ENCODE measurements around the gene DPH1.

DNA sequence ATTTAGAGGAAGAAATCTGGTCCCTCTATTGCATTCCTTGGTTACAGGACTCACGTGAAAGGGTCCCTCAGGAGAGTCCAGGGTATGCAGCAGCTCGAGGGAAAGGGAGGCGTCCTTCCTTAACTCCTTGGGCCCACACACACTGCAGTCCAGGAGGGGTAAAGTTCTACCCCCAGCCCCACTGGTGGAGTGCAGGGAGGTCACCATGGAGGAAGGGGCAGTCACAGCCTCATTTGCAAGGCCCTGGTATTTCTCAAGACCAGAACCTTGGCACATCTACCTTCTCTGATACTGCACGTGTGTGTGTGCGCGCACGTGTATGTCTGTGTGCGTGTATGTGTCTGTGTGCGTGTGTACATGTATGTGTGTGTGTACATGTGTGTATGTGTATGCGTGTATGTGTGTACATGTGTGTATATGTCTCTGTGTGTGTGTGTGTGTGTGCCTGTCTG, 36.0 kb downstream of the DPH1 start:
- no peak for TF ChIP-seq HNF4A (conservative IDR thresholded peaks at IDR 0.05)
- no peak for TF ChIP-seq TAF1 (conservative IDR thresholded peaks at IDR 0.05)
- no peak for TF ChIP-seq CTCF (IDR thresholded peaks at IDR 0.05; ENCODE audit: low read depth, low read length, missing input control)
- no peak for TF ChIP-seq SP1 (IDR thresholded peaks at IDR 0.05)
- TF ChIP-seq JUND (IDR thresholded peaks at IDR 0.05): no peak
- TF ChIP-seq YY1 (IDR thresholded peaks at IDR 0.05): no peak
- TF ChIP-seq, protein P1, sequence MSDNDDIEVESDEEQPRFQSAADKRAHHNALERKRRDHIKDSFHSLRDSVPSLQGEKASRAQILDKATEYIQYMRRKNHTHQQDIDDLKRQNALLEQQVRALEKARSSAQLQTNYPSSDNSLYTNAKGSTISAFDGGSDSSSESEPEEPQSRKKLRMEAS (IDR thresholded peaks at IDR 0.05): no peak
- no peak for TF ChIP-seq RAD21 (IDR thresholded peaks at IDR 0.05)

All from liver (tissue), 3 donors.